ENCODE measurements around the gene TGM5.
"Not testable (repeated sequence)": the region's sequence is repeated elsewhere in the genome, so short reads cannot be mapped to it uniquely, and the experiment has no call there.

Gene TGM5

DNA sequence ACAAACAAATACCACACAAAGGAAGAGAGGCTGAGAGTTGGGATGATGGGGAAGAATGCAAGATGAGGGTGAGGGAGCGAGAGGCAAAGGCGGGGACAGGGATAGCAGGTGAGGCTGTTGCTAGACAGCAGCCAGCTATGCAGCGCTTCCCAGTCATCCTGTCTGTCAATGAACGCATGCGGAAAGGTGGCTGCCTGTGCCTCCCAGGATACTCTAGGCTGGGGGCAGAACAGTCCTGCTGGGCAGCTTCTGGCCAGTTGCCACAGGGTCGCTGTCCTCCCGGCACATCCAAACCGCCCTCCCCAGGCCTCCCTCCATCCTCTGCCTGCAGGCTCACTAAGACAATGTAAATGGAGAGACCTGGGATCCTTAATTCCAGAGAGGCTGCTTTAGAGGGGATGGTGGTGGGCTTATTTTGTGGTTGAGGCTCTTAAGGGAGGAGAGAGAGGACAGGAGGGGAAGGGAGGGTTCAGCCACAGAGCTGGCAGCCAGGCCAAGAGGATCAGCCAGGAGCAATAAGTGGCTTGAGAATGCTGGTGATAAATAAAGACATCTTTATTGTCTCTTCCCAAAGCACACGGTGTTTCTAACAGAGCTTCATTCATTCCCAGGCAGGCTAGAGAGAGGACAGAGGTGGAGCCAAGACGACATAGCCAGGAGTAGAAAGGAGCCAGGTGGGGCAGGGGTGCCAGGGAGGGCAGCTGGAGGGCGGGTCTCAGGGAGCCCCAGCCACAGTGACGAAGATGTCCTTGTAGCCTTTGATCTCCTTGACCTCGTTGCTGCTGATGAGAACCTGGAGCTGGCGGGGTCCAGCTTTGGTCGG lies 9.2 kb upstream of the TGM5 start:
- no peak for DNase-seq (ENCODE audit: low spot score)

DNA sequence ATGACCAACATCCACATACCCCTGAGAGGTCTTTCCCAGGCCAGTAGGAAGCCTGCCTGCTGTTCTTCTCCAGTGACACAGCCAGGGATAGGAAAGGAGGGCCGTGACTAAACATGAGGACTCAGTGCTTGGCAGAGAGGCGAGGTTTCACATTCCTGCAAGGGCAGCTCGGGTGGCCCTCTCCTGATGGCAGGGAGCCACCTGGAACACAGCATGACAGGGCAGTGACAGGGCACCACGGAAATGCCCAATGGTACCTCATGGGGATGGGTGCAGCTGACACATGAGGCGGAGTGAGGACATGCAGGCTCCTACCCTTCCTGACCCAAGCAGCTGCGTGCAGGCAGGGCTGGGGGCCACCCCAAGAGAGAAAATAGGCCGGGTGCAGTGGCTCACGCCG lies 7.4 kb upstream of the TGM5 start:
- no peak for DNase-seq (ENCODE audit: low spot score)

DNA sequence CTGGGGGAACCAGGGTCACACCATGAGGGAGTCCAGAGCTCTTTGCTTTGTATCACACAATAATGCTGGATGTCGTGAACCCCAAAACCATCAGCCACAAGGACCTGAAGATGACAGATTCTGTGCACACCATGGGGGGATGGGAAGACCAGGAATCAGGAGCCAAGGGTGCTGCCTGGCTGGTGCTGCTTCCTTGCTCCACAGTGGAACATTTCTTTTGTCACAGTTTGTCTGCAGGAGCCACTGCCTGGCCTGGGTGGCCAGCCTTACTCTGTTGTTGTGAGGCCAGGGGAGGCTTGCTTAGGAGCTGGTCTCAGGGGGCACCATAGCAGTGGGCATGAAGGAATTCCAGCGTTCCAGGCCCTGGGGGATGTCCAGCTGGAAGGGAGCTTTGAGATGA lies 6.5 kb upstream of the TGM5 start:
- DNase-seq (ENCODE audit: low spot score) = no peak

DNA sequence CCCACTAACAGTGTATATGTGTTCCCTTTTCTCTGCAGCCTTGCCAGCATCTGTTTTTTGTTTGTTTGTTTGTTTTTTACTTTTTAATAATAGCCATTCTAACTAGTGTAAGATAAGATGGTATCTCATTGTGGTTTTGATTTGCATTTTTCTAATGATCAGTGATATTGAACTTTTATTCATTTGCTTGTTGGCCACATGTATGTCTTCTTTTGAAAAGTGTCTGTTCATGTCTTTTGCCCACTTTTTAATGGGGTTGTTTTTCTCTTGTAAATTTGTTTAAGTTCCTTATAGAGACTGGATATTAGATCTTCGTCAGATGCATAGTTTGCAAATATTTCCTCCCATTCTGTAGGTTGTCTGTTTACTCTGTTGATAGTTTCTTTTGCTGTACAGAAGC lies 5.2 kb upstream of the TGM5 start:
- DNase-seq (ENCODE audit: low spot score) = not testable (repeated sequence)

DNA sequence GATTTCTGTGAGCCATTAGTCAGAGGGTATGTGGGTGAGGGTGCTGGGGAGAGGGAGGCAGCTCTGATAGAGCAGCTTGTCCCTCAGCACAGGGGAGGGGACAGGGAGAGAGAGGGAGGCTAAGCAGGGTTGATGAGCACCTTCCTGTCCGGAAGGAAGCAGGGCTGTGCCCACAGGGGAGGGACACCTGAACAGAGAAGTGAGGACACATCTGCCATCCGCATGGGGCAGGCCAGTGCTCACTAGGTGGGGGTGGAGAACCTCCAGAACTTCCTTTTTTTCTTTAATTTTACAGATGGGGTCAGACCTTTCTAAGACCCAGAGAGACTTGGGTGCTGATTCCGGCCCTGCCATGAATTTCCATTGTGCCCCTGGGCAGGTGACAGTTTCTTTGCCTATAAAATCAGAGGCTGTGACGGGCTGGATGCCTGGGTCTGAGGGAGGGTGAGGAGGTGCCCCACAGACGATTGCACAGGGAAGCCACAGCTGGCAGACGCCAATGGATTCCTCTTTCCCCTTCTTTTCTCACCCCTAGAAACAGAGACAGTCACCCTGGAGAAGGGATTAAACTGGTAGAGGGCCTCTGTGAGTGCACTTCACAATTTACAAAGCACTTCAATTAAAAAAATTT lies 4.1 kb upstream of the TGM5 start:
- DNase-seq (ENCODE audit: low spot score) = no peak

DNA sequence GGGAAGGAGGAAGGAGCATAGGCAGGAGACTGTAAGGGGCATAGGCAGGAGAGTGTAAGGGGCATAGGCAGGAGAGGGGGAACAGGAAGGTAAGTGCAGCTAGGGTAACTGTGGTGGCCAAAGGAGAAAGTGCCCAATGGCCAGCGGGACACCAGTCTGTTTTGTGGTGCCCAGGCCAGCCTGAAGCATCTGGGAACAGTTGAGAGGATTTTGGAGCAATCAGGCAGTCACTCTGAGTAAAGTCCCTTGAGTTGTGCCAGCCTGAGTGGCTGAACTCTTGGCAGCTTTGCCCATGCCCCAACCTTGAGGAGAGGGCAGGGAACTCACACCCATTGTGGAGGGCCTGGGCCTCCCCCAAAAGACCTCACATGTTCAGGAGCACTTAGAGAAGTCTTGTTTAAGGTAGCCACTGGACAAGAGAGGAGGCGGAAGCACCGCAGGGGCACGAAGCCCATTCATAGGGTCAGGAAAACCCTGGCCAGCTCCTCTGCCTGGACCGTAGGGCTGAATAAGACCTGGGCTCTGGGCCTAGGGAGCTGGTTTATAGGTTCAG lies 3.5 kb upstream of the TGM5 start:
- no peak for DNase-seq (ENCODE audit: low spot score)

DNA sequence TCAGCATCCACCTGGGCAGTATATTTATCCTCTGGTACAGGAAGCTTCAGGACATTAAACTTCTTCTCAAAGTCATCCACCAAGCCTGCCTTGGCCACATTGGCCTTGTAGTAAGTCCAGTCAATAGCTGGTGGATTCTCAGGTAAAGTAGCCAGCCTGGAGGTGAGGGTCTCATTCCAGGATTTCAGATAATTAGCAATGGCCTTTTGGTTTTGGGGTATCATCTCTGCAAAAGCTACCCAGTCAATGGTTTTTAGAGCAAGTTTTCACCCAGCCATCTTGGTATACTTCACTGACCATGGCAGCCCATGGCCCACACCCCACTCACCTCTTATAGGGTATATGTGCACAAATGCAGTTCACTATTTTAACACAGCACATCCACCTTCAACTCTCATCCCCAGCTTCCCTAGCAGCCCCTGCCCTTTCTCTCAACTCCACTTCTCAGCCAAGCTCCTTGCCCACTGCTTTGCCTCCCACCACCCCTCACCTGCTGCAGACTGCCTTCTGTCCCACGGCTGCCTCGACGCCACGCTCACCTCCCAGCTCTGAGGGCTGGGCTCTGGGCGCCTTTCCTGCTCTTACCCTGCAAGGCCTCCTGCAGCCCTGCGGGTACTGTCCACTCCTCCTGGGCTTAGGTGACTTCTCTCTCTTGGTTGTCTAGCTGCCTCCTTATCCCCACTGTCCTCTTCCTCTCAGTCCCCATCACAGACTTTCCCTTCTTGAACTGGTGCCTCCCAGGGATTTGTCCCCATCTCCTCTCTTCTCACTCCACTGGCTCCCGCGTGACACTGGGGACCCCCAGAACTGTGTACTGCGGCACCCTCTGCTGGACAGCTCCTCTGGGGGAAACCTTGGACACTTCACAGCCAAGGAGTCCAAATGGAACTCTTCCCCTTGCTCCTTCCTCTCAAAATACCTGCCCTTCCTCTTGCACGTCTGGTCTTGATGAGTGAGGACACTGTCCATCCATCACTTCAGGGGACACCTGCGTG lies 1.7 kb upstream of the TGM5 start:
- no peak for DNase-seq (ENCODE audit: low spot score)

DNA sequence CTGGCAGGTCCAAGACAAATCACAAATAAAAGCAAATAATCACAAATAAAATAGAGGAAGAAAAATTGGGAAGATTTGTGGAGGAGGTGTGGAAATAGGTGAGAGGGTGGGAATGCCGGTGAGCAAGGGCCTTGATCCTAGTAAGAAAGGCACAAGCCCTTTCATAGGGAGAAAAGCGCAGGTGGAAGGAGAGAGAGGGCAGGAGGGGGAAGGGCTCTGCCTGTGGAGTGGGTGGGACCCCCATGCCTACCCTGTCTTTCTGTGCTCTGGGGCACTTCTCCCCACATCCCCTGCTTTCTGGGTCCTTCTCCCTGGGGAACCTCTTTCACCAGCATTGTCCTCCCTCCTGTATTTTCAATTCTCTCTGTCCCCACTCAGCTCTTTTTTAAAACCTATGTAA lies 711 bp upstream of the TGM5 start:
- no peak for DNase-seq (ENCODE audit: low spot score)

DNA sequence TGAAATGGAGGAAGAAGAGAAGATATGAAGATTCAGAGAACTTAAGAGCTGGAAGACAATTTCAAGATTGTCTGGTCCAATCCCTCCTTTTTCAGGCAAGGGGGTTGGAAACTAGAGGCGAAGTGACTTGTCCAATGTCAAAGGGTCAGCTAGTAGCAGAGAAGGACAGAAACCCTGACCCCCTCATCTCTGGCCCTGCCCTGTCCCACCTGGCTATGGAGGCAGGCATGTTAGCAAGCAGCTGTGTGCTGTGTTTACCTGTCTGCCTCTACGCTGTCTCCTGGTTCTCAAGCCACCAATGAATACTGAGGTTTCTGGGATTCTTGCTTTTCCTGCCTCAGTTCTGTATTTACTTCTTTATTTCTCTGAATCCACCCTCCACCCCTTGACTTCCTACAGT lies 342 bp downstream of the TGM5 start:
- DNase-seq (ENCODE audit: low spot score) = no peak

DNA sequence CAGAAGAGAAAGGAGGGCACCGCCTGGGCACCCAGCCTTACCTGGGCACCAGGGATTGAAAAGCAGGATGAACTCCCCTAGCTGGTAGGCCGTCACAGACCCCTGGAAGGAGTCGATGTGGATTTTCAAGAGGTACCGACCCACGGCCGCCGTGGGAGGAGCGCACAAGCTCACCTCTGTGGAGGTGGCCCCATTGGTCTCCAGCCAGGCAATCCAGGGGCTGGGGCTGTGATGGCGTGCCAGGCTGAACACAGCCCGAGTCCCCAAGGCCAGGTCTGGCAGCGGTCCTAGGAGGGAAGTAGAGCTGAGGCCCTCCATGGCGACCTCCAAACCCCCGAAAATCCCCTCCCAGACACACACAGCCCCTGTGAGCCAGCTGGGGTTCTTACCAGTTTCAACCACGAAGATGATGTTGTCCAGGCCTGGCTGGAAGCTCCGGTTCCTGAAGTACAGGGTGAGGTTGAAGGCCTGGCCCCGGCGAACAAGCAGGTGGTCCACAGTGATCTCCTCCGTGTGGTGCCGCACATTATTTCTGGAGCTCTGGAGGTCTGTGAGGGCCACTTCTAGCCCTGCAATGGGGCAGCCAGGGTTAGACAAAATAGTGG lies 6.6 kb downstream of the TGM5 start:
- DNase-seq (ENCODE audit: low spot score) = no peak

DNA sequence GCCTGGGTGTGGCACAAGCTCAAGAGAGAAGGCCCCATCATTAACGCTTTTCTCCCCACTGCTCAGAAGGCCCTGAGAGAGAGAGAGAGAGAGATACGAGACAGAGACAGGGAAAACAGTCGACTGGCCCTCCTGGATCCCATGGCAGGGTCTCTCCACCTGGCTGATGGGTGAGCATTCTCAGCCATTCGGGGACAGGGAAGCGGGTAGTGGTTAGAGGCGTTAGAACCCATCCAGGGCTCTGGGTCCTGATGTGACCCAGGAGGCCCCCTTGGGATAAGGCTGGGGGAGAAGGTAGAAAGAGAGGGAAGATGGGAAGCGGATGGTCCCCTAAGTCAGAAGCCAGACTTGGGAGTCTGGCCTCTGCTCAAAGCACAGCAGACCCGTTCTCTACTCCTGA lies 7.9 kb downstream of the TGM5 start:
- no peak for DNase-seq (ENCODE audit: low spot score)

DNA sequence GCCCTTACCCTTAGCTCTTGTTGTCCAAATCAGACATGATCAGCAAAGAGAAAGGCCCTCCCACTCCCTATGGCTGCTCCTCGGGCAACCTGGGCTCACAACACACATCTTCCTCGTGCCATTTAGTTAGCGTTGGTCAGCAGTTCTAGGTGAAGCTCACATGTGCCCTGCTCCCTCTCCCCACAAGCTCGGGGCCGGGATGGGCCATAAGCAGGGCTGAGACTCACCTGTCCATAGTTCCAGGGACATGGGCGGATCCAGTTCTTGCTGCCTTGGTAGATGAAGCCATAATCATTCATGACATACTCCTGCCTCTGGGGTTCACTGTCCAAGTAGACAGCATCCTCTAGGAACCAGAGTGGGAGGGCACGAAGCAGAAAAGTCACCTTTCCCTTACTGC lies 10.4 kb downstream of the TGM5 start:
- no peak for DNase-seq (ENCODE audit: low spot score)

DNA sequence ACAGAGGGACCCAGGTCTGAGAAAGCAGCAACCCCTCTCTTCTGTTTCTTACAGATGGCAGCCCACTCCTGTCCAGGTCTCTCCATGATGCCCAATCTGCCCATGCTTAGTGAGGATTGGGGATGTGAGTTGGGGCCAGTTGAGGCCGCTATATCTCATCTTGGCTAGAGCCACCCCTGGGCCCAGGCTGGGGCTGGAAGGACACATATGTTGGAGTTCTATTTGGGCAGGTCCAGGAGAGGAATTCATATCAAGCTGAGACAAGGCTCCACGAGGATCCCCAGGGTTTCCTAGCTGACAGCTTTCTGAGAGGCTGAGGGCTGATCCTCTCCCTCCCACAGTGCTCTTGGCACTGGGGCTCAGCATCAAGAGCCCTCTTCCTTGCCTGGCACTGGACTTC lies 11.4 kb downstream of the TGM5 start:
- DNase-seq (ENCODE audit: low spot score) = no peak

DNA sequence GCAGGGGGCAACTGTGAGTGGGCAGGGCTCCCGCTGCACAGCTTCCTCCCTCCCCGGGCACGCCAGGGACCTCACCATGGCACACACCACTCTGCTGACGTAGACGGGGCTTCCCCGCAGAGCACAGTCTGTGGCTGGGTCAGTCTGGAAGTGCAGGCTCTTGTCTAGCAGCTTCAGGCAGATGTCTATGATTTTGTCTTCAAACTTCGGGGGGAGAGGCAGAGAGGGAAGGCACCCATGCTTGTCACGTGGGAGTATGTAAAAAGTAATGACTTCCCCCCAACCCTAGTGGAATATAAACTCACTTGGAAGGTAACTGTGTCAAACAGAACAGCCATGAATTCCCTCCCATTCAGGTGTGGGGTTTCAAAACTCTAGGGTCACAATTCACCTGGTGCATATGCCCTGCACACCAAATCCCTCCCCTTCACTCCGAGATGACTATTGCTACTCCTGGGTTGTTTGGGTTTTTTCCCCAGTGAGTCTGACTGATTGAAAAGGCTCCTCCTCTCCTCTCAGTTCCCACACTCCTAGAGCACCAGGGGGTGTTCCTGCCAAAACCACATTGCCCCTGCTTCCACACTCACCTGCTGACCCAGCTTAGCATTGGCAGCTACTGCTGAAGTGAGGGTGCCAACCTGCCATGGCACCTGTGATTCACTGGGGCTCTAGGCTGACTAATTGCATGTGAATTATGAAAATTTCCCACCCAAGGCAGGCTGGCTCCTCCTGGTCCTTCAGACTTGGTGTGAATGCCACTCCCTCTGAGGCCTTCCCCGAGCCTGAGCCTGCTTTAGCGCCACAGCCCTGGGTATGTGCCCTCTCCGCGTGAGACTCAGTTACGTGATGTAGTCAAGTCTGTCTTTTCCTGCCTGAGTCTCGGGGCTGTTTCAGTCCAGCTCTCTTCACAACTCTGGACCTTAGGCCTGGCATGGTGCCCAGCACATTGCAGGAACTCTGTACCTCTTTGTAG lies 13.0 kb downstream of the TGM5 start:
- no peak for DNase-seq (ENCODE audit: low spot score)

DNA sequence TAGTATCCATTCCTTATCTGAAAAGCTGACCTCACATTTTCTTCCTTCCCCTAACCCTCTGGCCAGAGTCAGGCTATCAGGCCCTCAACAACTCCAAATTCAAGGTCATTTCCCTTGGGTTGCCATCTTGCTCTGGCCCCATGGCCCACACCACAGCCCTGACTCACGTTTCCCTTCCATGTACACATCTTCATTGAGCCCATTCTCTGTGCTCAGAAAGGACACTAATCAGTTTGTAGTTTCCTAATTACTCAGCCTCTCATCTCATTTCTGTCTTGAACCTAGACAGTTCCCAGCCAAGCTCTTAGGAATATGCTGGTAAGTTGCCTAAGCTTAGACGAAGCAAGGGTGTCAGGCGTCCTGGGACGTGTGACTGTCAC lies 14.9 kb downstream of the TGM5 start:
- no peak for DNase-seq (ENCODE audit: low spot score)

DNA sequence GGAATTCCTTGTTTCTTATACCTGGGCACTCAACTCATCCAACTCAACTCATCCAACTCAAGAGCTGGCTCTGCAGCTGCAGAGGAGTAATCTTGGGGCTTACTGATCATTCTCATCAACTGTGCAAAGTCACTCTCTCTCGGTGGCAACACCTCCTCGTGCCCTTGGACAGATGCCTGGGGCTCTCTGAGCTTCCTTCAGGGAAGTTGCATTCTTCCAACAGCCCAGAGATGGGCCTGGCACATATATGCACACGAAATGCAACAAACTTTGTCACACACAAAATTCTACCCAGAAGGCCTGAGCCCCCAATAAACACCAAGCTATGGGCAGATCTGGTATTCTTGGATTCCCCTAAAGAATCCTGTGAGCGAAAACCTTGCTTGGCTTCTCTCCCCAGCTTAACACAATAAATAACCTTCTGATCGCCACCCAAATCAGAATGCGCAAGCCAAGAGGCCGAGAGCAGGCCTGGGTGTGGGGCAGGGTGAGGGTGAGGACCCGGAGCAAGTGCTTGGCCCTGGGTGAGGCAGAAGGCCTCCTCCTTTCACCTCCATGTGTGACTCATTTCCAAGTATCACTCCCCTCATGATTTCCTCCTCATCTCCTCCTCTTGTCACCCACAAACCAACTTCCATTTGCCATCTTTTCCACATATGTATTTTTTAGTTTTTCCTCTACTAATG lies 15.4 kb downstream of the TGM5 start:
- no peak for DNase-seq (ENCODE audit: low spot score)

DNA sequence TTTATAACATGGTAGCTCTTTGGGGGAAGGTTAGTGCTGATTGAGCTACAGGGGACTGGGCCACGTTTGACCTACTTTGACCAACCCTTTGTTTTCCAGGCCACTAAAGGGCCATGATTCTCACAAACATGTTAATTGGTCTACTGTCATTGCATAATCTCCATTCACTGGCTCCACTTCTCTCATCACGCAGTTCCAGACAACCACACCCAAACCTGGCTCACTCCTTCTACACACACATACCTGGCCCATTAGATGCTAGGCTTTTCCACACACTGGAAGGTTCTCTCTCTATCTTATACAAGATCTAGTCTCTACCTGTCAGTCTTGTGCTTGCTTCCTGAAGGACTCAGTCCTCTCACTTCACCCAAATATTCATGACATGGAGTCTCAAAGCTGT lies 15.9 kb downstream of the TGM5 start:
- no peak for DNase-seq (ENCODE audit: low spot score)

DNA sequence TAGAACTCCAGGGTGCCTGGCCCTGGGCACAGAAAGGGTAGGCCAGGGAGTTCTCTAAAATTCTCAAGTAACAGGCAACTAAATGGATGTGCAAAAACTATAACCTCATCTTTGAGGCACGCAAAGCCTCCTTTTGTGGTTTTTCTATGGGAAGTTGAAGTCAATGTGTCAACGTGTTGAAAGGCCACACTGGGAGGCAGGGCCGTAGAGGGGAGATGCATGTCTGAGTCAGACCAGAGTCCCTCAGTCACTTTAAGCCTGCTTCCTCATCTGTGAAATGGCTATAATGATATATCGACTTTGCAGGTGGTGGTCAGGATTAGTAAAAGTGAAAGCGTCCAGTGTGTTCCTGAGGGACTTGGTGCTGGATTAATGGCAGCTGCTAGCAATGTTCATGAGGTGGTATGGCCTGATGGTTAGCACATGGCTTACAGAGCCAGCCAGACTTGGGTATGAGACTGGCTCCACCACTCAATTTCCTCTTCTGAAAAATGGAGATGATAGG lies 17.0 kb downstream of the TGM5 start:
- DNase-seq (ENCODE audit: low spot score) = peak; percentile 8

DNA sequence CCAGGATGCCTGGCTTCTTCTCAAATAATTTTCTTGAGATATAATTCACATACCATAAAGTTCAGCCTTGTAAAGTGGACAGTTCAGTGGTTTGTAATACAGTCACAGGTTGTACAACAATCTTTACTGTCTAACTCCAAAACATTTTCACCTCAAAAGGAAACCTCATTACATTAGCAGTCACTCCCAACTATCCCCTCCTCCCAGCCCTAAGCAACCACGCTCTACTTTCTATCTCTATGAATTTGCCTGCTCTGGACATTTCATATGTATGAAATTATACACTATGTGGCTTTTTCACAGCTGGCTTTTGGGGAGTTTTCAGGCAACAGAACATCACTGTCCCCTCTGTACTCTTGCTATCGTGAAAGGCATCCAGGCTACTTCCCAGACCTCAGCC lies 17.5 kb downstream of the TGM5 start:
- DNase-seq (ENCODE audit: low spot score) = no peak

DNA sequence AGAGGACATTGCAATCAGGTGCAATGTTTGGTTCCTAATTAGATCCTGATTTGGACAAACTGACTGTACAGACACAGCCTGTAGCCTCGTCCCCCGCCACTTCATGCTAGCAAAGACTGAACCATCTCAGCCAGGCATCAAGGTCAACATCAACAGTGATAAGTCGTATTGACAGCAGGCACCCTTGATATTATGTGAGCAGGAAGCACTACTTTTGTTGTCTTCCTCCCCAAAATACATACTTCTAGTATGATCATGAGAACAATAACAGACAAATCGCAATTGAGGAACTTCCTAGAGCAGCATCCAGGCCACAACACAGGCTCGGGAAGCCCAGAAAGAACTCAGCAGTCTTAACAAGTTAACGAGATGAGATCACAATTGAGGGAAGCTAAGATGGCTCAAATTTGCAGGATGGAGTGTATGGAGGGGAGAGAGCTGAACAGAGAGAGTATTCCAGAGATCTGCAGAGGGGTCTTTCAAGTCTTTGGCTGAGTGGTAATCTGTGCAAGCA lies 20.4 kb downstream of the TGM5 start:
- DNase-seq (ENCODE audit: low spot score) = no peak
